Measurements from ENCODE around the gene NEK8. TPM values are rescaled to one million over a fixed set of nuclear protein-coding genes. Genes with fewer than 3 reads are reported as not detected.

Gene NEK8
- 10 to 100 TPM in 1 of 4 donors, 1 to 10 TPM in 3; 3.9 to 14.0 (median 8.1) TPM for total RNA-seq

- Histone ChIP-seq H3K27ac (peak within 1 kb of the TSS; percentile 92 to 98 (median 94)), H3K4me3 (replicated peaks in 1 of 3) (peak within 1 kb of the TSS; percentile 21 to 87 (median 55)), H3K27me3 (no peaks in the 10 kb centered on the region), H3K4me1 (peaks cover 15 to 16% of the 10 kb centered on the region in 2 donors), H3K36me3 (peaks cover 12% of the 10 kb centered on the region in 2 donors), H3K9me3 (no peaks in the 10 kb centered on the region)
- peak; percentile 95 to 97 for DNase-seq
- TF ChIP-seq, protein P1, sequence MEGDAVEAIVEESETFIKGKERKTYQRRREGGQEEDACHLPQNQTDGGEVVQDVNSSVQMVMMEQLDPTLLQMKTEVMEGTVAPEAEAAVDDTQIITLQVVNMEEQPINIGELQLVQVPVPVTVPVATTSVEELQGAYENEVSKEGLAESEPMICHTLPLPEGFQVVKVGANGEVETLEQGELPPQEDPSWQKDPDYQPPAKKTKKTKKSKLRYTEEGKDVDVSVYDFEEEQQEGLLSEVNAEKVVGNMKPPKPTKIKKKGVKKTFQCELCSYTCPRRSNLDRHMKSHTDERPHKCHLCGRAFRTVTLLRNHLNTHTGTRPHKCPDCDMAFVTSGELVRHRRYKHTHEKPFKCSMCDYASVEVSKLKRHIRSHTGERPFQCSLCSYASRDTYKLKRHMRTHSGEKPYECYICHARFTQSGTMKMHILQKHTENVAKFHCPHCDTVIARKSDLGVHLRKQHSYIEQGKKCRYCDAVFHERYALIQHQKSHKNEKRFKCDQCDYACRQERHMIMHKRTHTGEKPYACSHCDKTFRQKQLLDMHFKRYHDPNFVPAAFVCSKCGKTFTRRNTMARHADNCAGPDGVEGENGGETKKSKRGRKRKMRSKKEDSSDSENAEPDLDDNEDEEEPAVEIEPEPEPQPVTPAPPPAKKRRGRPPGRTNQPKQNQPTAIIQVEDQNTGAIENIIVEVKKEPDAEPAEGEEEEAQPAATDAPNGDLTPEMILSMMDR (IDR thresholded peaks at IDR 0.05) = no peak
- TF ChIP-seq POLR2A (IDR thresholded peaks at IDR 0.05) = peak; percentile 84 to 93
- WGBS, 2 donors = 1% methylated on average over 46 to 53 of the region's 64 CpGs
- intact Hi-C loops (cut with DNase I) = loop anchor here (5.0 kb wide), 2 partner anchors 81 to 224 kb away; partner anchors contain the start of genes BLTP2 and PHF12
Observed at GRCh38 chr17:28728364-28729200, at the start of gene NEK8. Gene NEK8, plus strand, starts transcription at chr17:28728788. Its CDS starts 26 bp downstream, at chr17:28728814.

- no peak overlapping the region for H3K27ac ChIP-seq
- WGBS, 2 donors = 90 to 91% methylated on average over 11 of the region's 11 CpGs
- H3K4me1 ChIP-seq = peaks cover 0 to 12% of the 10 kb centered on the region in 2 donors
- no peak for DNase-seq
- intact Hi-C loops (cut with DNase I) = no loop called here
- peaks cover 91 to 93% of the 10 kb centered on the region in 2 donors for H3K36me3 ChIP-seq
- H3K9me3 ChIP-seq = no peaks in the 10 kb centered on the region
- TF ChIP-seq, protein P1 (IDR thresholded peaks at IDR 0.05) = no peak
- no peak for TF ChIP-seq POLR2A (IDR thresholded peaks at IDR 0.05)
- no peaks in the 10 kb centered on the region for H3K27me3 ChIP-seq
- H3K4me3 ChIP-seq (replicated peaks in 1 of 3) = no peak overlapping the region
Observed at GRCh38 chr17:28682655-28683054, 45.9 kb upstream of the NEK8 start.

- H3K9me3 ChIP-seq = no peaks in the 10 kb centered on the region
- intact Hi-C loops (cut with DNase I) = no loop called here
- H3K27ac ChIP-seq = peak overlapping the region in 2 of 3 donors; percentile 41 to 53
- 4 to 32% methylated on average over 3 of the region's 3 CpGs for whole genome bisulfite sequencing, 2 donors
- H3K4me3 ChIP-seq (replicated peaks in 1 of 3) = no peak overlapping the region
- H3K4me1 ChIP-seq = peaks cover 0 to 12% of the 10 kb centered on the region in 2 donors
- peaks cover 91 to 93% of the 10 kb centered on the region in 2 donors for H3K36me3 ChIP-seq
- H3K27me3 ChIP-seq = no peaks in the 10 kb centered on the region
- TF ChIP-seq, protein P1 (IDR thresholded peaks at IDR 0.05) = peak in 4 of 6 experiments; percentile 35 to 68 (median 60)
- TF ChIP-seq POLR2A (IDR thresholded peaks at IDR 0.05) = no peak
- DNase-seq = peak; percentile 92 to 94
Observed at GRCh38 chr17:28684963-28685362, 43.6 kb upstream of the NEK8 start.

DNA sequence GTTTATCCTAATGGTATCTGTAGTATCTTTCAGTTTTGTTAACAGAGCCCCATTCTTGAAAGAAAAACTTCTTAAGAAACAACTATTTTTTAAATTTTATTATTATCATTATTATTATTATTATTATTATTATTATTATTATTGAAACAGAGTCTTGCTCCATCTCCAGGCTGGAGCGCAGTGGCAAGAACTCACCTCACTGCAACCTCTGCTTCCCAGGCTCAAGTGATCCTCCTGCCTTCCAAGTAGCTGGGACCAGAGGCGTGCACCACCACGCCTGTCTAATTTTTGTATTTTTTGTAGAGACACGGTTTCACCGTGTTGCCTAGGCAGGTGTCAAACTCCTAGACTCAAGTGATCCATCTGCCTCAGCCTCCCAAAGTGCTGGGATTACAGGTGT is 43.2 kb upstream of the NEK8 start:
- Histone ChIP-seq H3K36me3 (peaks cover 91 to 93% of the 10 kb centered on the region in 2 donors), H3K27me3 (no peaks in the 10 kb centered on the region), H3K4me1 (peaks cover 0 to 12% of the 10 kb centered on the region in 2 donors), H3K27ac (peak overlapping the region in 2 of 3 donors; percentile 29 to 53), H3K4me3 (replicated peaks in 1 of 3) (no peak overlapping the region), H3K9me3 (no peaks in the 10 kb centered on the region)
- TF ChIP-seq, protein P1 (IDR thresholded peaks at IDR 0.05) = no peak
- no peak for TF ChIP-seq POLR2A (IDR thresholded peaks at IDR 0.05)
- DNase-seq = no peak
- WGBS, 2 donors = 69 to 71% methylated on average over 5 of the region's 5 CpGs
- intact Hi-C loops (cut with DNase I) = no loop called here

DNA sequence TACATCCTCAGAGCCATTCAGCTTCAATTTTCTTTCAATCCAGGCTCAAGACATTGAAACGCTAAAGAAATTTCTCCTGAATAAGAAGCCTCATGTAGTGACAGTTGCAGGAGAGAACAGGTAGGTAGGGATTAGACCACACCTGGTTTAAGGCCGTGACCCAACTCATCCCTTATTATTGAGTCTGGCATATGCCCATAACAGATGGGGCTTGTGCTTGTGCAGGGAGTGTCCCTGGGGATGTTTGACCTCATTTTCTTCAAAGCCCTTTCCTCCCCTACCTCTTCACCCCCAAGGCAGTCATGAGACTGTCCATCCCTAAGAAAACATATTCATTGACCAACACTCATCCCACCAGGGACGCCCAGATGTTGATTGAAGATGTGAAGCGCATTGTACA is 42.3 kb upstream of the NEK8 start:
- Histone ChIP-seq H3K36me3 (peaks cover 92 to 93% of the 10 kb centered on the region in 2 donors), H3K27me3 (no peaks in the 10 kb centered on the region), H3K27ac (peak overlapping the region in 2 of 3 donors; percentile 29 to 53), H3K4me3 (replicated peaks in 1 of 3) (no peak overlapping the region), H3K4me1 (peaks cover 0 to 12% of the 10 kb centered on the region in 2 donors), H3K9me3 (no peaks in the 10 kb centered on the region)
- no peak for DNase-seq
- intact Hi-C loops (cut with DNase I) = loop anchor here (2.0 kb wide), 1 partner anchor 63 kb away; no protein-coding TSS in a partner anchor
- no peak for TF ChIP-seq POLR2A (IDR thresholded peaks at IDR 0.05)
- TF ChIP-seq, protein P1 (IDR thresholded peaks at IDR 0.05) = no peak
- 90 to 94% methylated on average over 4 of the region's 4 CpGs for WGBS, 2 donors
